ENCODE results near the gene PECR.
"Not testable (repeated sequence)": the region's sequence is repeated elsewhere in the genome, so short reads cannot be mapped to it uniquely, and the experiment has no call there.

The PECR gene

GRCh38 chr2:216002101-216002678 is 79.4 kb downstream of the PECR start:
- no peak for DNase-seq (ENCODE audit: low read depth in 2 of 2)

GRCh38 chr2:216001216-216002100 is 80.2 kb downstream of the PECR start:
- no peak for DNase-seq (ENCODE audit: low read depth in 2 of 2)

GRCh38 chr2:215998636-215999035 is 83.0 kb downstream of the PECR start:
- DNase-seq (ENCODE audit: low read depth in 2 of 2) = no peak

- DNase-seq (ENCODE audit: low read depth in 2 of 2) = no peak
Measured at GRCh38 chr2:215997219-215997618, 84.4 kb downstream of the PECR start.

- DNase-seq (ENCODE audit: low read depth in 2 of 2) = no peak
Measured at GRCh38 chr2:215994911-215995310, 86.7 kb downstream of the PECR start.

- DNase-seq (ENCODE audit: low read depth in 2 of 2) = not testable (repeated sequence)
Measured at GRCh38 chr2:215988556-215989207, 92.9 kb downstream of the PECR start.

Measured in stimulated activated CD4-positive, alpha-beta T cell treated with anti-CD3 and anti-CD28 coated beads, Interleukin-12 subunit alpha, Interleukin-12 subunit beta, amount 100 ng/mL, for 24 hours (primary cell).